ENCODE data around the gene FXR2. TPM values are rescaled to one million over a fixed set of nuclear protein-coding genes. Genes with fewer than 3 reads are reported as not detected.

FXR2 gene
- total and polyA plus RNA-seq, 2 experiments from 2014 or later = 10.9 to 24.4 TPM

DNA sequence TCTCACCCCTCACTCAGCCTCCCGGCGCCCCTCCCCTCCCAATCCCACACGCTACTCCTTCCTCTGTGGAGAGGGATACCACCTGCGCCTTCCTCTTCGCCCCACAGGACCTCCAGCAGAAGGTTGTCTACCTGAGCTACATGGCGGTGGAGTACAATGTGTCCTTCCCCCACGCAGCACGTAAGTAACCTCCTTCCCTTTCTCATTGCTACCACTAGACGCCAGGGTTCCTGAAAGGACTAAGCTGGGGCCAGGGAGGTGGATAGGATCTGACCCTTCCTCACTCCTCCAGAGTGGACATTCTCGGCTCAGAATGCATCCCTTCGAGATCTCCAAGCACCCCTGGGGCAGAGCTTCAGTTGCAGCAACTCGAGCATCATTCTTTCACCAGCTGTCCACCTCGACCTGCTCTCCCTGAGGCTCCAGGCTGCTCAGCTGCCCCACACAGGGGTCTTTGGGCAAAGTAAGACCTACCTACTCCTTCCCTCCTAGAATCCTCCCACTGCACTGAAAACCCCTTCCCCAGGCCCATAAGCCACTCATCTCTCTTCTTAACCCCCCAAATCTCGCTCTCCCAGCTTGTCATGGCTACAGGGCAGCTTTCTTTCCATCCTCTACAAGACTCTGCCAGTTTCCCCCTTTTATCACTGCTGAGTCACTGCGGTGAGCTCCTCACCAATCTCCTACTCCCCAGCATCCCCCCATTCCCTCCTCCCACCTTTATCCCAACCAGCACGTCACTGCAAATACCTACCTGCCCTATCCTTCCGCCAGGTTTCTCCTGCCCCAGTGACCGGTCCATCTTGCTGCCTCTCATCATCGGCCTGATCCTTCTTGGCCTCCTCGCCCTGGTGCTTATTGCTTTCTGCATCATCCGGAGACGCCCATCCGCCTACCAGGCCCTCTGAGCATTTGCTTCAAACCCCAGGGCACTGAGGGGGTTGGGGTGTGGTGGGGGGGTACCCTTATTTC lies 33.8 kb downstream of the FXR2 start (continued):
- TF ChIP-seq, protein P1, sequence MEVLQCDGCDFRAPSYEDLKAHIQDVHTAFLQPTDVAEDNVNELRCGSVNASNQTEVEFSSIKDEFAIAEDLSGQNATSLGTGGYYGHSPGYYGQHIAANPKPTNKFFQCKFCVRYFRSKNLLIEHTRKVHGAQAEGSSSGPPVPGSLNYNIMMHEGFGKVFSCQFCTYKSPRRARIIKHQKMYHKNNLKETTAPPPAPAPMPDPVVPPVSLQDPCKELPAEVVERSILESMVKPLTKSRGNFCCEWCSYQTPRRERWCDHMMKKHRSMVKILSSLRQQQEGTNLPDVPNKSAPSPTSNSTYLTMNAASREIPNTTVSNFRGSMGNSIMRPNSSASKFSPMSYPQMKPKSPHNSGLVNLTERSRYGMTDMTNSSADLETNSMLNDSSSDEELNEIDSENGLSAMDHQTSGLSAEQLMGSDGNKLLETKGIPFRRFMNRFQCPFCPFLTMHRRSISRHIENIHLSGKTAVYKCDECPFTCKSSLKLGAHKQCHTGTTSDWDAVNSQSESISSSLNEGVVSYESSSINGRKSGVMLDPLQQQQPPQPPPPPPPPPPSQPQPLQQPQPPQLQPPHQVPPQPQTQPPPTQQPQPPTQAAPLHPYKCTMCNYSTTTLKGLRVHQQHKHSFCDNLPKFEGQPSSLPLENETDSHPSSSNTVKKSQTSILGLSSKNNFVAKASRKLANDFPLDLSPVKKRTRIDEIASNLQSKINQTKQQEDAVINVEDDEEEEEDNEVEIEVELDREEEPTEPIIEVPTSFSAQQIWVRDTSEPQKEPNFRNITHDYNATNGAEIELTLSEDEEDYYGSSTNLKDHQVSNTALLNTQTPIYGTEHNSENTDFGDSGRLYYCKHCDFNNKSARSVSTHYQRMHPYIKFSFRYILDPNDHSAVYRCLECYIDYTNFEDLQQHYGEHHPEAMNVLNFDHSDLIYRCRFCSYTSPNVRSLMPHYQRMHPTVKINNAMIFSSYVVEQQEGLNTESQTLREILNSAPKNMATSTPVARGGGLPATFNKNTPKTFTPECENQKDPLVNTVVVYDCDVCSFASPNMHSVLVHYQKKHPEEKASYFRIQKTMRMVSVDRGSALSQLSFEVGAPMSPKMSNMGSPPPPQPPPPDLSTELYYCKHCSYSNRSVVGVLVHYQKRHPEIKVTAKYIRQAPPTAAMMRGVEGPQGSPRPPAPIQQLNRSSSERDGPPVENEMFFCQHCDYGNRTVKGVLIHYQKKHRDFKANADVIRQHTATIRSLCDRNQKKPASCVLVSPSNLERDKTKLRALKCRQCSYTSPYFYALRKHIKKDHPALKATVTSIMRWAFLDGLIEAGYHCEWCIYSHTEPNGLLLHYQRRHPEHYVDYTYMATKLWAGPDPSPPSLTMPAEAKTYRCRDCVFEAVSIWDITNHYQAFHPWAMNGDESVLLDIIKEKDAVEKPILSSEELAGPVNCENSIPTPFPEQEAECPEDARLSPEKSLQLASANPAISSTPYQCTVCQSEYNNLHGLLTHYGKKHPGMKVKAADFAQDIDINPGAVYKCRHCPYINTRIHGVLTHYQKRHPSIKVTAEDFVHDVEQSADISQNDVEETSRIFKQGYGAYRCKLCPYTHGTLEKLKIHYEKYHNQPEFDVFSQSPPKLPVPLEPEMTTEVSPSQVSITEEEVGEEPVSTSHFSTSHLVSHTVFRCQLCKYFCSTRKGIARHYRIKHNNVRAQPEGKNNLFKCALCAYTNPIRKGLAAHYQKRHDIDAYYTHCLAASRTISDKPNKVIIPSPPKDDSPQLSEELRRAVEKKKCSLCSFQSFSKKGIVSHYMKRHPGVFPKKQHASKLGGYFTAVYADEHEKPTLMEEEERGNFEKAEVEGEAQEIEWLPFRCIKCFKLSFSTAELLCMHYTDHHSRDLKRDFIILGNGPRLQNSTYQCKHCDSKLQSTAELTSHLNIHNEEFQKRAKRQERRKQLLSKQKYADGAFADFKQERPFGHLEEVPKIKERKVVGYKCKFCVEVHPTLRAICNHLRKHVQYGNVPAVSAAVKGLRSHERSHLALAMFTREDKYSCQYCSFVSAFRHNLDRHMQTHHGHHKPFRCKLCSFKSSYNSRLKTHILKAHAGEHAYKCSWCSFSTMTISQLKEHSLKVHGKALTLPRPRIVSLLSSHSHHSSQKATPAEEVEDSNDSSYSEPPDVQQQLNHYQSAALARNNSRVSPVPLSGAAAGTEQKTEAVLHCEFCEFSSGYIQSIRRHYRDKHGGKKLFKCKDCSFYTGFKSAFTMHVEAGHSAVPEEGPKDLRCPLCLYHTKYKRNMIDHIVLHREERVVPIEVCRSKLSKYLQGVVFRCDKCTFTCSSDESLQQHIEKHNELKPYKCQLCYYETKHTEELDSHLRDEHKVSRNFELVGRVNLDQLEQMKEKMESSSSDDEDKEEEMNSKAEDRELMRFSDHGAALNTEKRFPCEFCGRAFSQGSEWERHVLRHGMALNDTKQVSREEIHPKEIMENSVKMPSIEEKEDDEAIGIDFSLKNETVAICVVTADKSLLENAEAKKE (CRISPR knock-in tag; IDR thresholded peaks at IDR 0.05) = no peak
- no peak for TF ChIP-seq NANOG (IDR thresholded peaks at IDR 0.05; ENCODE audit: borderline replicate concordance)
- no peak for TF ChIP-seq ZNF114 (CRISPR knock-in tag; IDR thresholded peaks at IDR 0.05)
- TF ChIP-seq POLR2AphosphoS5 (IDR thresholded peaks at IDR 0.05; ENCODE audit: low read depth) = no peak
- TF ChIP-seq ZNF331 (CRISPR knock-in tag; IDR thresholded peaks at IDR 0.05; ENCODE audit: low read depth) = no peak

DNA sequence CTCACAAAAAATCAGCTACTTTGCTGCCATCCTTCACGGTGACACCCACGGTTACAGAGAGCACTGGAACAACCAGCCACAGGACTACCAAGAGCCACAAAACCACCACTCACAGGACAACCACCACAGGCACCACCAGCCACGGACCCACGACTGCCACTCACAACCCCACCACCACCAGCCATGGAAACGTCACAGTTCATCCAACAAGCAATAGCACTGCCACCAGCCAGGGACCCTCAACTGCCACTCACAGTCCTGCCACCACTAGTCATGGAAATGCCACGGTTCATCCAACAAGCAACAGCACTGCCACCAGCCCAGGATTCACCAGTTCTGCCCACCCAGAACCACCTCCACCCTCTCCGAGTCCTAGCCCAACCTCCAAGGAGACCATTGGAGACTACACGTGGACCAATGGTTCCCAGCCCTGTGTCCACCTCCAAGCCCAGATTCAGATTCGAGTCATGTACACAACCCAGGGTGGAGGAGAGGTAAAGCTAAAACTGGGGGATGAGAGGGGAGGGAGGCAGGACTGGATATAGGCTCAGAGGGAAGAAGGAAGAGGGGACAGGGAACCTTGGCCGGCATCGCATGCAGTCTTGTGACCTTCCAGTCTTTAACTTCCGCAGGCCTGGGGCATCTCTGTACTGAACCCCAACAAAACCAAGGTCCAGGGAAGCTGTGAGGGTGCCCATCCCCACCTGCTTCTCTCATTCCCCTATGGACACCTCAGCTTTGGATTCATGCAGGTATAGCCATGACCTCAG lies 34.7 kb downstream of the FXR2 start:
- Mint-ChIP-seq H3K36me3 (ENCODE audit: low read depth) (peaks cover 78% of the 10 kb centered on the region), H3K9me3 (peaks cover 5% of the 10 kb centered on the region; the same call in 2 of the 3 replicates), H3K4me3 (peak overlapping the region; percentile 1; the same call in 2 of the 3 replicates), H3K27me3 (ENCODE audit: insufficient read depth, low read depth, poor library complexity) (peaks cover 61% of the 10 kb centered on the region), H3K27ac (peak overlapping the region; percentile 66; the same call in 1 of the 2 replicates), H3K4me1 (peaks cover 69% of the 10 kb centered on the region)
- Histone ChIP-seq H3K4me2 (no peak overlapping the region), H3K4me1 (ENCODE audit: insufficient read depth) (peaks cover 37% of the 10 kb centered on the region), H4K20me1 (replicated peaks; ENCODE audit: insufficient read depth) (peaks cover 27% of the 10 kb centered on the region), H3K36me3 (ENCODE audit: insufficient read depth) (peaks cover 34% of the 10 kb centered on the region), H3F3A (replicated peaks; ENCODE audit: low read depth) (peaks cover 67% of the 10 kb centered on the region), H3K4me3 (no peak overlapping the region), H3K9me2 (ENCODE audit: insufficient read depth) (no peaks in the 10 kb centered on the region; the same call in 1 of the 2 replicates), H3K27ac (ENCODE audit: low read depth) (peak overlapping the region; percentile 79; the same call in 1 of the 2 replicates), H2AFZ (no peak overlapping the region), H3K27me3 (ENCODE audit: insufficient read depth) (no peaks in the 10 kb centered on the region), H3K79me2 (replicated peaks; ENCODE audit: insufficient read depth) (peaks cover 46% of the 10 kb centered on the region)
- TF ChIP-seq POLR2AphosphoS5 (IDR thresholded peaks at IDR 0.05; ENCODE audit: low read depth) (no peak), STAT1 (IDR thresholded peaks at IDR 0.05; ENCODE audit: unreplicated experiment) (no peak)
- no peak for DNase-seq (ENCODE audit: low spot score)
- ATAC-seq = no peak; the same call in 2 of the 3 replicates
